CD4-positive, alpha-beta T cell treated with Interleukin-17A for 4 hours (primary cell): ENCODE data around the gene SLC6A6.
"Not testable (repeated sequence)": the region's sequence is repeated elsewhere in the genome, so short reads cannot be mapped to it uniquely, and the experiment has no call there.

Experiments used
- DNase-seq: peaks from one replicate; pipeline ENCODE4 v3.0.0-alpha.2; 2020; ENCODE audit warnings: mixed read lengths

The SLC6A6 gene

DNA sequence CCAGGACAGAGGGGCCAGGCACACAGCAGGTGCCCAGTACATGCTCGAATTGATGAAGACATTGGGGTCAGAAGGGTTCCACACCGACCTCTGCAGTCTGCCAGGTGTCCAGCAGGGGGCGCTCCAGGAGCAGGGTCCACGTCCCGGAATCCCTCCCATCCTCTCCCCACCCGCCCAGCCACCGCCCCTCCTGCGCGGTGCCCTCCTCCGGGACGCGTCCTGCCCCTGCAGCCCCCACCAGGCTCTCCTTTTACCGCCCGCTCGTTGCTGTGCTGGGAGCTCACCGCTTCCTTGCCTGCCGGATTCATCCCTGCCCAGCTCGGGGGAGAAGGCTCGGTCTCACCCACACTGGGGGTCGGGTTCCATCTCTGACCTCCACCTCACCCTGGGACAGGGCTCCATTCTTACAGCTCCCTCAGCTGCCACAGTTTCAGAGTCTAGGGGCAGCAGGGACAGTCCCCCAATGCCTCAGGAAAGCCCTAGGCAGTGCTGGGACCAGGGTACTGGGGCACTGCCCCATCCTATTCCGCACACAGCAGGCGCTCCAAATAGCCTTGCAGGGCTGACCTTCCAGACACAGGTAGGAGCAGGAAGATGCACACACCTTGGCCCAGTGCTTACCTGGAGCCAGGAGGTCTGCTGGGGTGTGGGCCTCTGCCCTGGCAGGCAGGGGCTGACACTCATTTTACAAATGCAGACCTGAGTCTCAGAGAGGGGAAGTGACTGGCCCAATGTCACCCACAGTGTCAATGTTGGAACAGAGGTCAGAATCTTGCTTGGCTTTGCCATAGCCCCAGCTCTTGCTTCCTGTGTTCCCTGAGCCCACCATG lies 106.8 kb downstream of the SLC6A6 start:
- DNase-seq = peak; percentile 79

- DNase-seq = no peak
These were observed 107.3 kb downstream of the SLC6A6 start for GRCh38 chr3:14509796-14510100.

- DNase-seq = no peak
These were observed 108.6 kb downstream of the SLC6A6 start for GRCh38 chr3:14510838-14511622.

GRCh38 chr3:14511623-14512280 lies 109.3 kb downstream of the SLC6A6 start:
- no peak for DNase-seq

DNA sequence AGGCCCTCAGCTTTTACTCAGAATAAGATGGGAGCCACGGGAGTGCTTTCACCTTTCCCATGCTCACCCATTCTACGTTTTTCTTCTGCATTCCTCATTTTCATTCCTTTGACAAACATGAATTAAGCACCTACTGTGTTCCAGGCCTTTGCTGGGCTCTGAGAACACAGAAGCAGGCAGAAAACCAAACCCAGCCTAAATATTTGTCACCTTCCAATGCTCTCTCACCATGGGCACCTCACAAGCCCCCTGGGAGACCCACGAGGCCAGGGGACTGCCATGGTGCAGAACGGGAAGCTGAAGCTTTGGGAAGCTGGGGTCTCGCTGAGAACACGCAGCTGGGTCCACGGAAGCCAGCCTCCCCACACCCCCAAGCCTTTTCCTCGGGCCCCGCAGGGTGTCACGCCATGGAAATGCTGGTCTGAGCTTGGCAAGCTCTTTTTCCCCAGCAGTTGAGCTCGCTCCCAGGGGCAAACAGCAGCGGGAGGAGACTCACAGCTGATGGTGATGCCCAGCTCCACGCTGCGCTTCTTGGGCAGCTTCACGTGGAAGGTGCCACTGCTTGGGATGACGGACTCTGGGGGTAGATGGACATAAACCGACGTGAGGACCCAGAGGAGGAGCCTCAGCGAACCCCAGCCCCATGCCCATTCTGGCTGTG lies 110.0 kb downstream of the SLC6A6 start:
- DNase-seq = no peak

DNA sequence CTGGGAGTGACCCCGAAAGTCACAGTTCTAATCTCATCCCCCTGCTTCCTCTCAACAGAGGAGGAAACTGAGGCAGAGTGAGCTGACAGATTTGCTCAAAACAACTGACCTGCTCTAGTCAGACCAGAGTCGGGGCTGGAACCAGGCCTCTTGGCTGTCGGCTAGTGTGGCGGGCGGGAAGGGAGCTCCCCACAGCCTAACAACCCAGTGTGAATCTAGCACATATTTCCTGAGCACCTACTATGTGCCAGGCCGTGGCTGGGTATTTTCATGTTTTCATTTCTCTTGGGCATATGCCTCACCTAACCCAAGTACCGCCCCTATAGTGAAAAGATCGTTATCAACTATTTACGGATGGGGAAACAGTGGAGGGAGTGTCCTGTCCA lies 110.5 kb downstream of the SLC6A6 start:
- DNase-seq = no peak

- no peak for DNase-seq
These were observed 111.3 kb downstream of the SLC6A6 start for GRCh38 chr3:14513566-14514322.

DNA sequence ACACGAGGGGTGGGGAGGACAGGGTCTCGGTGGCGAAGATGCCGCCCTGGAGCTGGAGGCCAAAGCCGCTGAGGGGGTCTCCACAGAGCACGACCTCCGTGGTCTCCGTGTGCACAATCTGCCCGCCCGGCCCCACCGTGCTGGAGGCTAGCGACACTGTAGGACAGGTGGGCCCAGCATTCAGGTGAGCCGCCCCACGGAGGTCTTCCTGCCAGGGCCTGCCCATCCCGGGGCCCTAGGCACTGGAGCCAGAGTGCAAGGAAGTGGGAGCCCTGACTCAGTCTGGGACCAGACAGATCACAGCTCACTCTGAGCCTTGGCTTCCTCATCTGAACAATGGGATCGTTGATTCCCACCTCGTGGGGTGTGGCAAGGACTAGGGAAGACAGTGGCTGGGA lies 111.9 kb downstream of the SLC6A6 start:
- DNase-seq = no peak

DNA sequence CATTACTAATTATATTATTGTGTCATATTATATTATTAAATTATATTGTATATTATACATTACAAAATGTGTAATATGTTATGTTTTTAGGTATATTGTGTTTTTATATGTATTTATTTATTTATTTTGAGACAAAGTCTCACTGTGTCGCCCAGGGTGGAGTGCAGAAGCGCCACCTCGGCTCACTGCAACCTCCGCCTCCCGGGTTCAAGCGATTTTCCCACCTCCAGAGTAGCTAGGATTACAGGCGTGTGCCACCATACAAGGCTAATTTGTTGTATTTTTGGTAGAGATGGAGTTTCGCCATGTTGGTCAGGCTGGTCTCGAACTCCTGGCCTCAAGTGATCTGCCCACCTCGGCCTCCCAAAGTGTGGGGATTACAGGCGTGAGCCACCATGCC lies 113.1 kb downstream of the SLC6A6 start:
- DNase-seq = not testable (repeated sequence)

DNA sequence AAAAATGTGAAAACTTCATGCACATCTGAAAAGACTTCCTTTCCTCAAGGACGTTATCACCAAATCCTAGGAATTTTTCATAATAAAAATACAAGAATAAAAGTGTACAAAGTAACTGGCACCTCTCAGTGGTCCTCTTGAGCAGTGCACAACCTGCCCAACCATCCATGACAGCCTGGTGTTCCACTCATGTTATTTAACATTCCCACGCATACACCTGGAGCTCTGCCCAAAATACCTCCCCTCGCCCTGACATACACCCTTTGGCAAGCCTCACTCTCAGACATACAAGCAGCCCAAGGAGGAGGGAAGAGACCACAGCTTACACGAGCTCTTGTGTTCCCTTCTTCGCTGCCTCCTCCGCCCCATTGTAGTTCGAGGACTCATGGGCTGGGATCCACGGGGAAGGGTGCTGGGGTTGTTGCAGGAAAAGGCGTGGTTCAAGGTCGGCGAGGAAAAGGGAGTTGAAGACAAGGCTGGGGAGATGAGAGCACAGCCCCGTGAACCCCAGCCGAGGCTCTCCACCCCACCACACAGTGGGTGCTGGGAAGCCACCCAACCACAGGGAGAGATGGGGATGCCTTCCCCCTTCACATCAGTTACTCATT lies 114.4 kb downstream of the SLC6A6 start:
- no peak for DNase-seq

DNA sequence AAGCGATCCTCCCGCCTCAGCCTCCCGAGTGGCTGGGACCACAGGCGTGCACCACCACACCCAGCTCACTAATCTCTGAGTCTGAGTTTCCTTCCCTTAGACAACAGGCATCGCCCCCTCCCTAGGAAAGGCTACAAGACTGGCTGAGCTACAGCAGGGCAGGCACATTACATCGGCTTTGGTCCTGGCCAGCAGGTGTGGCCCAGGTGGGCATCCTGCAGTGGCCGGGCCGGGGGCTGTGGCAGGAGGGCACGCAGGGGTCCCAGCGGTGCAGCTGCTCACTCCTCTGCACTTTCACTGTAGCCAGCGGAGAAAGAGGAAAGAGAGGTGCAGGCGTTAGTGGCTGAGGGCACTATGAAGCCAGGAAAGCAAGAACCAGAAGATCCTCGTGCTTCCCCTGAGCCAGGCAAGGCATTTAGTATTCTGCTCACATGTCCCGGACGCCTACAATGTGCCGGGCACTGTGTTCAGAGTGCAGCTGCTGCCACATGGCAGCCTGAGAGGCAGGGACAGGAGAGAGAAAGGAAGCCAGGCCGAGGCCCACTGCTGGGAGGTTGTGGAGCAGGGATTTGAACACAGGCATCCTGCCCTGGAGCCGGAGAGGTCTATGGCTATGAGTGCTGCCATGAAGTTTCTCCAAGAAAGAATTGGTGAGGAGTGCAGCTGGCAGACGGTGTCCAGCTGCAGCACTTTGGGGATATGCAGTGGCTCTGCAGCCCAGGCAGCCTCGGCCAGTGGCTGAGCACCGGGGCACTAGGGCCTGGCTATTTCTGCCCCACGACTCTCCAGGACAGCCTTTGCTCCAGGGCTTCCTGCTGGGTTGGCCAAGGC lies 115.4 kb downstream of the SLC6A6 start:
- no peak for DNase-seq

GRCh38 chr3:14518432-14518802 lies 116.0 kb downstream of the SLC6A6 start:
- DNase-seq = no peak

DNA sequence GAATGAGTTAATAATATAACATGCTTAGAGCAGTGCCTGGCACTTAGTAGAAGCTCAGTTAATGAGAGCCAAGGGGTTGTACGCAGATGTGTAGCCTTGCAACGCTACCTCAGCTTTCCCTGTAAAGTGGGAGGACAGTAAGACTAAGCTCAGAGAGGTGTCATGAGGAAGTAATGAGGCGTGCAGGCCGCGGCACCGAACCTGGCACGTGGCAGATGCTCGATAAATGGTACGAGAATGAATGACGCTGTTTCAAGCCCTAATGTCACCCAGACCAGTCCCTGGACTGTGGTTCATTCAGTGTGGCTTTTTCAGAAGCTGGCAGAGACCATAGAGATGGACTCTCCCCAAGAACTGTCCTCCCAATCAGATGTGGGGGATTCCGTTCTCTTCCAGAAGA lies 116.5 kb downstream of the SLC6A6 start:
- DNase-seq = no peak

DNA sequence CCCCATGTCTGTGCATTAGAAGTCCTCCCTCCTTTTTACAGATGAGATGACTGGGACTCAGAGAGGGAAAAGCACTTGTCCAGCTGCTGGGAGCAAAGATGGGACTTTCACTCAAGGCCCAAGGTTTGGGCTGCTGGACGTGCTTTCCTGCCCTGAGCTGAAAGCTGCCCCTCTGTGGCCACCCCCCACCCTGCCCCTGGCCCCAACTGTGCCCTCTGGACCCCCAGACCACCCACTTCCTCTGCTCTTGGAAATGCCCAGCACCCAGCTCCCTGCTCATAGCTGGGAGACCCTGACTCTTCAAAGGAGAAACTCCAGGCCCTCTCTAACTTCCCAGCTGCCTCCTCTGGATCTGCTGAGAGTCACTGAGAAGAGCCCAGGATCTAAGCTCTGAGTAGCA lies 117.0 kb downstream of the SLC6A6 start:
- no peak for DNase-seq

DNA sequence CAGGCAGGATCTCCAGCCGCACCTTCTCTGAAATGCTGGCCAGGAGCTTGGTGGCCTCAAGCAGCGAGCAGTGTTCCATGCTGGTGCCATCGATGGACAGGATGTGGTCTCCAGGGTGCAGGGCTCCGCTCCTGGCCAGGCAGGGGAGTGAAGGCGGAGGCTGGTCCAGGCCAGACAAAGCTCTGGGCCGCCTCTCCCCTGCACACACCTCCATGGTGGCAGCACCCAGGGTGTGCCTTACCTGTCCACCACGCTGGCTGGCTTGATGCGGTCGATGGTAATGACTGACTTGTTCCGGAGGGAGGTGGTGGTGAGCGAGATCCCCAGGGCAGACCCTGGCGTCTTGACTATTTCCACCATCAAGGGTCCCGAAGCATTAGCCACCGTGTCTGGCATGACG lies 117.7 kb downstream of the SLC6A6 start:
- DNase-seq = no peak

DNA sequence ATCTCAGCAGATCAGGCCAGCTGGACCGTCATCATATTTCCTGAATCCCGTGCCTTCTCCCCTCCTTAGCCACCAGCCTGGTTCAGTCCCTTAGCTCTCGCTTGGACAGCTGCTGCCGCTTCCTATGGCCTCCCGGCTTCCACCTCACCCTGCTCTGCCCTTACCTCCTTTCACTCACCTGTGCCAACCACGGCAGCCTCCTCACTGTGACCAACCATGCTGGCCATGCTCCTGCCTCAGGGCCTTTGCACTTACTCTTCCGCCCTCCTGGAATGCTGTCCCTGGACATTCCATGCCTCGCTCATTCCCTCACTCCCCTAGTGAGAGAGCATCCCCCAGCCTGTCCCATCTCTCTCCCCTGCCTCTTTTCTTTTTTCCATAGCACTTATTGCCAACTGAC lies 118.6 kb downstream of the SLC6A6 start:
- no peak for DNase-seq

DNA sequence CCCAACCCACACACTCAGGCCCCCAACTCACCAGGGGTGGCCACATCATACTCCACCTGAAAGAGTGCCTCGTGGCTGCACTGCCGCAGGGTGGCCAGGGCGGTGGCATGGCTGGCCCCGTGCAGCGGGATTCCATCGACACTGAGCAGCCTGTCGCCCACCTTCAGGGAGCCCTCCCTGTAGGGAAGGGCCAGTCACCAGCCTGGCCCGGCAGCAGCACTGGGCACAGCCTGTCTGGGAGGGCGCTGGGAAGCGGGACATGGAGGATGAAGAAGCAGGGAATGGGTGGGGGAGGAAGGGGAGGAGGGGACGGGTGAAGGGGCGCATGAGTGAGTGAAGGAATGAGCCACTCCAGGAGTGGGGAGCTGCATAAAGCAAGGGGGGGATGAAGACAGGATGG lies 119.2 kb downstream of the SLC6A6 start:
- no peak for DNase-seq

DNA sequence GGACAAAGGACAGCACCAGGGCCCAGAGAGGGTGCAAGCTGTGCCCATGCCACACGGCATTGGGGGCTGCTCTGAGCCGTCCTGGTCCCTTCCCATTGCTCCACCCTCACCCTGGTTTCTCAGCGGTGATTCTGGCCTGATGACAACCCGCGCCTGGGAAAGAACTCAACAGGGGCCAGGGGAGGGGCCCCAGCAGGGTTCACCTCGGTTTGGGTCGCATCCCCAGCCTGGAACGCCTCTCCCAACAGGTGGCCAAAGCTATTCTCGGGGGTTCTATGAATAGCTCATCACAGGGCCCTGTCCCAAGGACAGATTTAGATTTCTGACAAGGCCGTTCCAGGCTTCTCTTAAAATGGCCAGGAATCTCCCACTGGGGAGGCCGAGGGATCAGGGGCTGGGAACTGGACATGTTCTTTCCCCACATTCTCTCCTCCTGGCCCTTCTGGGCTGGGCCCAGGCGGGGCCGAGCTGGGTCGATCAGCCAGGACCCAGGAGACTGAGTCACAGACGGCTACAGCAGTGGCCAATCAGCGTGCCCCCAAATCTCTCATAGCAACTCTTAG lies 119.8 kb downstream of the SLC6A6 start:
- no peak for DNase-seq

DNA sequence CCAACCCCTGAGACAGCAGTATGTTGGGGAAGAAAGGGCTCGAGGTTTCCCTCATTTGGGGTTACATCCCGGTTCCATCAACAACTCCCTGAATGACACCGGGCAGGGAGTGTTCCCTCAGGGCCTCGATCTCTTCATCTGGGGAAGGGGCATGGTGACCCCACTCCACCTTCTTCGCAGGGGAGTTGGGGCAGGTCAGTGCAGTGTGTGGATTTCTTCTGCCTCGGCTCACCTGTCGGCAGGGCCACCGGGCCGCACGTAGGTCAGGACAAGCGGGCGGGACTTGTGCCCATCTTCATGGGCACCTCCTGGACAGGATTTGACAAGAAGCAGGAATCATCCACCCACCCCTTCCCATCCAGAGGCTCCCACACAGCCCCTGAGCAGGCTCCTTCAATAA lies 120.4 kb downstream of the SLC6A6 start:
- no peak for DNase-seq

DNA sequence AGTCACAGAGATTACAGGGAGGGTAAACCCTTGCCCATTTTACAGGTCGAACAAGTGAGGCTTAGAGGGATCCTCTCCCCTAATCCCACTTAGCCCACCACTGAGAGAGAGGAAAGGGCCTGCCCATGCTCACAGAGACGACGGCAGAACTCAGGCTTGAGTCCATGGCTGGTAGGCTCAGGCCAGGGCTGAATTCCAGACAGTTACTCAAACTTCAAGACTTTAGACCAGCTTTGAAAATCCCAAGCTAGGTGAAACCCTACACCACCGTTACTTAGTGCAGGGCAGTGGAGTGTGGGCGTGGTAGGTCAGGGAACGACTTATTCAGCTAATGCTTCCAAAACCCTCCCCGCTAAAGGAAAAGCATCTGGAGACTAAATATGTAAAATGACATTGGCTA lies 121.4 kb downstream of the SLC6A6 start:
- no peak for DNase-seq

DNA sequence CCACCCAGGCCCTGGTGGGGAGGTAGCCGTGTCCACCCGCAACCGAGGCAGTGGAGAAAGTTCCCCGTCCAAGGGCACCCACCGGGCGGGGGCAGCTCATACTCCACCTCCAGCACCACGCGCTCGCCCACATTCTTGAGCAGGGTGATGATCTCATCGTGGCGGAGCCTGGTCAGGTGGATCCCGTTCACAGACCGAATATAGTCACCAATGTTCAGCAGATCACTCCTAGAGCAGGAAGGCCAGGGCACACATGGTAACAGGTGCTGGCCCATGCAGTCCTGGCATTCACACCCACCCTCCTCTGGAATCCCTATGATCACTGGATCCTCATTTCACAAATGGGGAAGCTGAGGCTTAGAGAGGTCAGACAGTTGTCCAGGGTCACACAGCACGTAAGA lies 121.9 kb downstream of the SLC6A6 start:
- no peak for DNase-seq
